HepG2 (cell line): Measurements from ENCODE around the gene UTF1. TPM values are rescaled to one million over a fixed set of nuclear protein-coding genes. Genes with fewer than 3 reads are reported as not detected.
A peak's percentile ranks its signal among the peaks of the same experiment; 100 is the strongest.

Source experiments
- ATAC-seq: fragments of 200-7000 bp; cut with Tn5 transposase; 3 replicates; pipeline ENCODE4 v1.9.1; 2020; ENCODE audit warnings: mild to moderate bottlenecking, moderate library complexity
- BruUV-seq: library from RNA; stranded (reverse); fragments of 400-500 nt; replicated peaks from 2 replicates; lab custom pipeline; 2021; lab: Mats Ljungman, UMichigan
- CTCF ChIA-PET: fragments of 300-600 bp; formaldehyde crosslinking; extraction: SDS; loops from one replicate; lab custom pipeline; 2021; ENCODE audit warnings: low total read pairs, inconsistent platforms, low intra/inter-chr PET ratio; lab: Yijun Ruan, JAX
- POLR2A ChIA-PET: fragments of 350-600 bp; sonication (Branson Sonifier 250); formaldehyde crosslinking; loops from one replicate; lab custom pipeline; 2020; ENCODE audit warnings: antibody characterized with exemption, inconsistent platforms; lab: Yijun Ruan, JAX
- DNase-seq: peaks from one replicate; pipeline ENCODE4 v3.0.0-alpha.2; 2015; ENCODE audit warnings: low spot score
- FAIRE-seq: peaks from 3 replicates; lab custom pipeline; 2011; peaks lifted over from hg19 to GRCh38; lab: Jason Lieb, UNC
- H2AFZ ChIP-seq: one replicate; pipeline ENCODE4 v1.6.1; 2011; ENCODE audit warnings: low read length, inconsistent platforms
- H3K27ac ChIP-seq: fragments of 300-600 bp; 3 replicates; pipeline ENCODE4 v1.8.0; 2011; ENCODE audit warnings: mixed run types, mild to moderate bottlenecking, mixed read lengths, low read length, inconsistent platforms; ENCODE audit not compliant: insufficient read depth; ENCODE audit errors: extremely low read length
- H3K27me3 ChIP-seq, 2 experiments: fragments of 200-600 bp in 1 of 2; 2 replicates in 1 of 2; 3 replicates in 1 of 2; pipeline versions ENCODE4 v1.6.0 to v1.8.0; 2011; ENCODE audit warnings: low read length in 2 of 2, mild to moderate bottlenecking in 2 of 2, moderate library complexity in 2 of 2, inconsistent platforms in 1 of 2; ENCODE audit not compliant: insufficient read depth in 2 of 2, control insufficient read depth in 1 of 2
- H3K36me3 ChIP-seq, 2 experiments: fragments of 200-600 bp in 1 of 2; replicated peaks in 1 of 2; 2 replicates in 1 of 2; 3 replicates in 1 of 2; pipeline versions ENCODE4 v1.5.1 to v1.8.0; 2011; ENCODE audit warnings: low read length in 2 of 2, inconsistent platforms in 1 of 2; ENCODE audit not compliant: insufficient read depth in 2 of 2, control insufficient read depth in 1 of 2
- H3K4me1 ChIP-seq: 2 replicates; pipeline ENCODE4 v1.5.1; 2012; ENCODE audit warnings: low read length, inconsistent platforms; ENCODE audit not compliant: insufficient read depth
- H3K4me2 ChIP-seq: 2 replicates; pipeline ENCODE4 v1.6.0; 2011; ENCODE audit warnings: low read depth, low read length, inconsistent platforms
- H3K4me3 ChIP-seq, 3 experiments: fragments of 200-600 bp in 1 of 3; sonication (generic), shearing (Covaris generic) in 1 of 3; replicated peaks in 1 of 3; 2 replicates each; pipeline ENCODE4 v1.5.1; 2011 to 2016; ENCODE audit warnings: low read length in 3 of 3, inconsistent platforms in 2 of 3, low read depth in 2 of 3, mild to moderate bottlenecking in 2 of 3, control low read depth in 1 of 3, mixed read lengths in 1 of 3; ENCODE audit not compliant: insufficient read depth in 1 of 3
- H3K79me2 ChIP-seq: one replicate; pipeline ENCODE4 v1.6.1; 2011; ENCODE audit warnings: low read length, inconsistent platforms; ENCODE audit not compliant: insufficient read depth
- H3K9ac ChIP-seq: 2 replicates; pipeline ENCODE4 v1.6.0; 2011; ENCODE audit warnings: mild to moderate bottlenecking, low read depth, low read length, inconsistent platforms; ENCODE audit not compliant: insufficient read depth
- H3K9me3 ChIP-seq: 2 replicates; pipeline ENCODE4 v1.5.1; 2012; ENCODE audit warnings: mild to moderate bottlenecking, low read length
- H4K20me1 ChIP-seq: 2 replicates; pipeline ENCODE4 v1.6.0; 2011; ENCODE audit warnings: inconsistent platforms, mild to moderate bottlenecking, low read length, moderate library complexity; ENCODE audit not compliant: insufficient read depth
- ARHGAP35 ChIP-seq: sonication (generic); formaldehyde crosslinking; IDR thresholded peaks from 2 replicates; pipeline ENCODE4 v1.9.0; 2022; ENCODE audit warnings: mild to moderate bottlenecking, inconsistent platforms, moderate library complexity, missing genetic modification reagents, borderline replicate concordance
- EZH2 ChIP-seq: conservative IDR thresholded peaks from 2 replicates; pipeline ENCODE4 v1.6.1; 2012; ENCODE audit warnings: mild to moderate bottlenecking, low read depth, low read length, moderate library complexity
- MXI1 ChIP-seq: IDR thresholded peaks from 3 replicates; pipeline ENCODE4 v1.6.1; 2012; ENCODE audit warnings: low read depth, low read length, inconsistent platforms, borderline replicate concordance
- ZNF446 ChIP-seq: sonication (generic); formaldehyde crosslinking; IDR thresholded peaks from 2 replicates; pipeline ENCODE4 v1.5.0; 2020; ENCODE audit warnings: mild to moderate bottlenecking, missing genetic modification reagents
- ZNF460 ChIP-seq: sonication (generic); formaldehyde crosslinking; IDR thresholded peaks from 2 replicates; pipeline ENCODE4 v1.5.1; 2020; ENCODE audit warnings: missing genetic modification reagents, mild to moderate bottlenecking, borderline replicate concordance
- WGBS: methylation state at CpG from one replicate; pipeline ENCODE4 v1.1.6; 2017; ENCODE audit warnings: low lambda C conversion rate; 5-methylcytosine and 5-hydroxymethylcytosine counted together
- in situ Hi-C: cut with HindIII; loops from 2 replicates; pipeline ENCODE4 v1.10.0; 2017; ENCODE audit warnings: low pct_unique_long_range_greater_than_20kb; ENCODE audit not compliant: extremely low pct_ligation_motif_present
- intact Hi-C: fragments of 100-400 bp; cut with micrococcal nuclease; formaldehyde crosslinking; loops from one replicate; pipeline ENCODE4 v1.10.0; 2022; ENCODE audit not compliant: unreplicated experiment
- polyA plus RNA-seq, 8 experiments: library from polyadenylated mRNA; depleted of rRNA in 3 of 8; stranded (reverse) in 7 of 8; unstranded in 1 of 8; fragments of >200 nt; fragmentation: Illumina TruSeq in 4 of 8; extraction: Trizol in 4 of 8; gene quantifications; 2 replicates each; pipeline versions ENCODE4 v1.2.1 to v1.2.3, GENCODE V29; 2011 to 2016; ENCODE audit warnings: low read depth in 4 of 8, missing spikeins in 1 of 8, mixed read lengths in 1 of 8; ENCODE audit not compliant: insufficient read depth in 1 of 8
- total RNA-seq, 5 experiments: library from RNA; depleted of rRNA; stranded (reverse); fragments of >200 nt; fragmentation: Illumina TruSeq; extraction: Trizol; gene quantifications; 2 replicates each; pipeline ENCODE4 v1.2.3, GENCODE V29; 2016; ENCODE audit warnings: low read depth in 1 of 5

UTF1 gene
- total and polyA plus RNA-seq, 2 of the 13 experiments (the other 11 are each of a cell fraction or from before 2014, with no cell fraction given): not detected

- ATAC-seq (no peak), FAIRE-seq (no peak)
- in situ Hi-C loops: no loop called here
- Histone ChIP-seq H2AFZ (no peak overlapping the region), H3K27ac (no peak overlapping the region), H3K4me3 (no peak overlapping the region)
- TF ChIP-seq EZH2: 0 out of 2 replicates have a peak, but pooled peaks have one; percentile 20
- TF ChIP-seq ARHGAP35 (CRISPR knock-in tag): no peak
- TF ChIP-seq, all 625 proteins: peak for 1
- H3K4me2 ChIP-seq: no peak overlapping the region
- no peaks in the 10 kb centered on the region for H3K4me1 ChIP-seq
- POLR2A ChIA-PET: no interaction called here
- intact Hi-C loops: no loop called here
- no peaks in the 10 kb centered on the region for H3K79me2 ChIP-seq
- H3K27me3 ChIP-seq: peaks cover 11 to 62% of the 10 kb centered on the region in 2 experiments
- no peak overlapping the region for H3K9ac ChIP-seq
- CTCF ChIA-PET: no interaction called here
- no peaks in the 10 kb centered on the region for H3K36me3 ChIP-seq
- no peaks in the 10 kb centered on the region for H3K9me3 ChIP-seq
- WGBS: 16% methylated on average over 10 of the region's 48 CpGs
- no peak for DNase-seq
- H4K20me1 ChIP-seq: 0 out of 2 replicates have a peak, but pooled peaks cover 3% of the 10 kb centered on the region
- BruUV-seq: no TSS peak
Measured at GRCh38 chr10:133235265-133235855, 5.3 kb downstream of the UTF1 start.

GRCh38 chr10:133235932-133236331 is 5.9 kb downstream of the UTF1 start:
- no peak overlapping the region for H3K9ac ChIP-seq
- peaks cover 13 to 66% of the 10 kb centered on the region in 2 experiments for H3K27me3 ChIP-seq
- H4K20me1 ChIP-seq: 0 out of 2 replicates have a peak, but pooled peaks cover 3% of the 10 kb centered on the region
- no peak for DNase-seq
- in situ Hi-C loops: no loop called here
- intact Hi-C loops: no loop called here
- H3K4me3 ChIP-seq: no peak overlapping the region
- 15% methylated on average over 9 of the region's 18 CpGs for WGBS
- no peak for FAIRE-seq
- no peak overlapping the region for H2AFZ ChIP-seq
- POLR2A ChIA-PET: no interaction called here
- no peak for ATAC-seq
- no peak overlapping the region for H3K4me2 ChIP-seq
- no peak overlapping the region for H3K27ac ChIP-seq
- CTCF ChIA-PET: no interaction called here
- no peaks in the 10 kb centered on the region for H3K36me3 ChIP-seq
- no peaks in the 10 kb centered on the region for H3K9me3 ChIP-seq
- TF ChIP-seq ZNF460 (CRISPR knock-in tag) (no peak), MXI1 (no peak), ZNF446 (CRISPR knock-in tag) (no peak)
- TF ChIP-seq, all 625 proteins: peak for 0
- BruUV-seq: no TSS peak
- Histone ChIP-seq H3K79me2 (no peaks in the 10 kb centered on the region), H3K4me1 (no peaks in the 10 kb centered on the region)
